LNCAP (cell line): Measurements from ENCODE around the gene CYP19A1.

Experiments
- CTCF ChIP-seq: fragments of 450-650 bp; IDR thresholded peaks from 2 replicates; pipeline ENCODE4 v1.5.1; 2017; ENCODE audit warnings: mild to moderate bottlenecking

The CYP19A1 gene

DNA sequence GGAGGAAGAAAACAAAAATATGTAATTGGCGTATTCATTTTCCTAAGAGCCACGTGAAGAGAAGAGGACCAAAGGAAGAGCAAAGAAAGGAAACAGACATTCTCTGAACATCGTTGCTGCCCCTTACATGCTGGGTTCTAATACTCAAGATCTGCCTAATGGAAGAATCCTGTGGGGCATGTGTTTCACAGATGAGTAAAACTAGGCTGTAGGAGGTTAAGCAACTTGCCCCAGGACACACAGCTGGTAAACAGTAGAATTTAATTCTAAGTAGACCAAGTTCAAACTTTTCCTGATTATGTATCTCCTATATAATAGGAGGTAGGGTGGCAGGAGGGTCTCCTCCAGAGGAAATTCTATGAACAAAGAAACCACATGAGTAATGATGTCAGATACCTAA lies 137.6 kb downstream of the CYP19A1 start:
- no peak for TF ChIP-seq CTCF

- TF ChIP-seq CTCF: no peak
Measured at GRCh38 chr15:51199541-51199940, 138.9 kb downstream of the CYP19A1 start.

- no peak for TF ChIP-seq CTCF
Measured at GRCh38 chr15:51198701-51199232, 139.6 kb downstream of the CYP19A1 start.

GRCh38 chr15:51195459-51195858 lies 142.9 kb downstream of the CYP19A1 start:
- no peak for TF ChIP-seq CTCF

DNA sequence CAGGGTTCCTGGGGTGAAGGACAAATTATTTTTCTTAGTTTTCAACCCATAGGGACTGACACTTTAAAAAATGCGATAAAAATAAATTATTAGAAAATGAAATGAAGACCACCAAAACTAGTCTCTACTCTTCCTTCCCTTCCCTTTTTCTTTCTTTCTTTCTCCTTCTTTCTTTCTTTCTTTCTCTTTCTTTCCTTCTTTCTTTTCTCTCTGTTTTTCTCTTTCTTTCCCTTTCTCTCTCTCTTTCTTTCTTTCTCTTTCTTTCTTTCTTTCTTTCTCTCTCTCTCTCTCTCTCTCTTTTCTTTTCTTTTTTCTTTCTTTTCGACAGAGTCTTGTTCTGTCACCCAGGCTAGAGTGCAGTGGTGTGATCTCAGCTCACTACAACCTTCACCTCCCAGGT lies 144.4 kb downstream of the CYP19A1 start:
- no peak for TF ChIP-seq CTCF

- TF ChIP-seq CTCF: no peak
Measured at GRCh38 chr15:51193526-51193925, 144.9 kb downstream of the CYP19A1 start.

DNA sequence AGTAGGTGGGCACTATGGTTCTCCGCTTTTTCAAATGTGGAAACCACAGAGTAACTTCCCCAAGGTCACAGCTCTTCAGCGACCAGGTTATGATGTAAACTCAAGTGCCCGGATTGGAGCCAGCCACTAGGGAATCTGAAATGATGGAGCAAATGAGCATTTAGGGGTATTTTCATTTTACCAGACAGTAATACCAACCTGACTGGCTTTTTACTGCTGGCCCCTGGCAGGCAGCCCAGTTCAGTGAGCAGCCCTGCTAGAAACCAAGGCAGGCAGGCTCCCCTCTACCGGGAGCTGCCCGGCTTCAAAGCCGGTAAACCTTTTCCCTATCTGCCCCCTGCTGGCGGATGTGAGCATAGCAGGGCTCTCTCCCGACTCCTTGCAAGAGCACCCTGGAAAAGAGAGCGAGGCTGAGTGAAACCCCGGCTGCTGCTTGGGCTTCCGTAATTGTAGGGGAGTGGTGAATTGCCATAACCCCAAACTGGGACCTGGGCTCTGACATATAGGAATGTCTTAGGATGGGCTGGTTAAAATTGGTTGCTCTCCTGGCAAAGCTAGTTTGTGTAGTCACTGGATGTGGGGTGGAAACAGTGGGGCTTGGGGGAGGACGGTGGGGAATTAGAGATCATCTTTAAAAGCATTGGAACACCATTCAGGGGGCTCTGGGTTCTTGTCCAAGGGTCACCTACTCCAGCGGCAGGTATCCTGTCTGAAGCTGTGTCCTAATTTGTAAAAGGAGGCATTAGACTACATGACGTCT lies 145.7 kb downstream of the CYP19A1 start:
- peak; percentile 94 for TF ChIP-seq CTCF

DNA sequence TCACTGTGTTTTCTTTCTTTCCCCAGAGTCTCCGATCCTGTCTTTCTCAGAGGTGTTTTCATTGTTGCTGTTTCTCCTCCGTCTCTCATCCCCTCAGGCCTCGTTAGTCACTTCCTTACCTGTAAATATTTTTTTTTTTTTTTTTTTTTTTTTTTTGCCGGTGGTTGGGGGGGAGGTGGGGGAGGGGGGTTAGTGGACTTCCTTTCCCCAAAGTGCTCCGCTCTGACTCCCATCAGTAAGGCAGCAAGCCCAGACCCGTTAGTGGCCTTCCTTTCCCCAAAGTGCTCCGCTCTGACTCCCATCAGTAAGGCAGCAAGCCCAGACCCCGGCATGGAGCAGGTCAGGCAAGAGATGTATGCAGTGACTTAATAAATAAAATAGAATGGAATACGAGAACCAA lies 146.6 kb downstream of the CYP19A1 start:
- no peak for TF ChIP-seq CTCF
